HG03196 (cell line): ENCODE measurements around the gene CAMK2D.

Experiments used
- ATAC-seq: cut with Tn5 transposase; IDR thresholded peaks from one replicate; pipeline ENCODE4 v1.9.1; 2021; ENCODE audit not compliant: unreplicated experiment

Gene CAMK2D

DNA sequence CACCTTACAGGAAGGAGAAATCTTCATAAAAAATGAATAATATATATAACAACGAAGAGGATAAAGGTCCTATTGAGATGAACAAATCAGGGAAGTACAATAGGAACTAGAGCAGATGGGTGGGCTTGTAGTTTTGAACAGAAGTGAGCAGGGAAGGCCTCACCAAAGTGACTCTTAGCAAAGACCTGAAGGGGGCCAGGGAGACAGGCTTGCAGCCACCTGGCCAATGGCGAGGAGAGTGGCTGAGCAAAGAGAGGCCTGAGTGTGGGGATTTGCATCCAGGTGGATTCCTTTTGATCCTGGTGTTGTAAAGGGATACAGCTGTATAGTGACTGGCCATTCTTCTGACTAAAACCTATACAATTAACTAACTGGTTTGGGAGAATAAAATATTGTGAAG is 354.1 kb downstream of the CAMK2D start:
- ATAC-seq = no peak

DNA sequence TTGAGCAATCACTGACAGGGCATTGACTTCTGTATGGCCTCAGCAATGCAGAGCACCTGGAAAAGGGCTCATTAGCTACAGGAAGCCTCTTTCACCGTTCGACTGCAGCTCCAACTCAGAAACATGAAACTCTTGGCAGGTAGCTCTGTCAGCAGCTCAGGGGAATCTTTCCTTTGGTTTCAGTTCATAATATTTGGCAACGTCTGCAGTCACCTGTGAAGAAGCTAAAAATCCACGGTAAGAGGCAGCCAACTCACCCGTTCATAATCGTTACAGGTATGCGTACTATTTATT is 354.9 kb downstream of the CAMK2D start:
- ATAC-seq = no peak

DNA sequence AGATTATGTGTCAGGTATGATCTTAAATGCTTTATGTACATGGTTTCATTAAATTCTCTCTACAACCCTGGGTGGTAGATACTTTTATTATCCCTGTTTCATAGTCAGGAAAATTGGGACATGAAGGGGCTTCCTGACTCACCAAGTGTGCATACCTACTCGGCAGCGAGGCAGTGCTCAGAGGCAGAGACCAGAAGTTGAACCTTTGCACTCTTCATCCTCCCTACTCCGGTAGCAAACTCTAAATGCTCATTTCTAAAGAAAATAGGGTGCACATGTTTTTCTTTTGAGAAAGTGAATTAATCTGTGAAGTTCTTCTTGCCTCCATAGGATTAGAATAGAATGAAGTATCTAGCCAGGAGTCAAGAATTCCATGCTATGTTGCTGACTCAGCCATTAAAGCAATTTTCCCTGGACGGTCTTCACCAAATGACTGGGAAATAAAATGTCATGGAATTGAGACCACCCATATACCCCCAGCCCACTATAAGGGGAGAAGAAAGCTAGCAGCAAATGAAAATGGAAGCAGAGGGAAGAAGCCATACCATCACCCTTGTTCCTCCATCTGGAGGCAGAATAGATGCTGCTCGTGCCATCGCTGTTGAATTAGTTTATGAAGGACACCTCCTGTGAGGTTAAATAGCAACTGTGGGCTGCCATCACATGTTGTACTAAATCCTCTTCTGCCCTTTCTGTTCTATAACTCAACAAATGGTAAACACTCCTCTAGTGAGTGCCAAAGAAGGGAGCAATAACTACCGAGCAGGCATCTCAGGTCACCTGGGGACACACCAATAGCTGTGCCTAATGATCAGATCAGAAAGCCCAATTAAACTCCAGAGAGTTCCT is 355.4 kb downstream of the CAMK2D start:
- ATAC-seq = no peak

DNA sequence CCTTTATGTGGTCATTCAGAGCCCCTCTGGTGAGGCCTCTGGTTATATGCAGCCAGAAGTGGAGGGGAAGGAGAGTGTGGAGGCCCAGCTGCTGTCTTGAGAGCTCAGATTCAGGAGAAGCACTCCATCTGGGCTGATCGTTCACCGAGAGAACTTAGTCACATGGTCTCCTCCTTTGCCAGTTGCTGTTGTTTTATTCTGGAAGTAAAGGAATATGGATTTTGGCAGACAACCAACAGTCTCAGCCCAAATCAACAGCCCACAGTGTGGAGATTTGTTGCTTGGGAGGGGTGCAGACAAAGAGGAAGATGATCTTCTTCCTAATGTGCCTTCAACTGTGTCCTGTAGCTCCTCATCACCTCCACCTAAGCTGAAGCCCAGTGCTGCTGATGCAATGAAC is 356.7 kb downstream of the CAMK2D start:
- ATAC-seq = no peak

DNA sequence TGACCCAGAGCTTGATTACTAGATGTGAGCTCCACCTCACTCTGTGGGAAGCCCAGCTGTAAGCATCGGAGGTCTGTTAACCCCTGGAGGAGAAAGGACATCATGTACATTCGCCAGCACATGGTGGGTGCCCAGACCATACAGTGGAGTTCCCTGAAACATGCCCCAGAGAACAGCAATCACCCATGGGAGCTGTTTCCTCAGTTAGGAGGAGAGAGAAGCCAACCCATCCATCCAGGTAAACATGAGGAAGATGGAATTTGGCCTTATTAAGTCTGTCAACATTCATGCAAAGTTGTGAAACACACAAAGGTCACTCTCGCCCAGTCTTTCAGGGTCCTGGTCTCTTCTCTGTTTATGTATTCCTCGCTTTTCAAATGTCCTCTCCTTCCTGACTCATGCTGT is 357.4 kb downstream of the CAMK2D start:
- no peak for ATAC-seq
